Tongue (tissue), 2 donors: ENCODE results near the gene CACNA1D. TPM values are rescaled to one million over a fixed set of nuclear protein-coding genes. Genes with fewer than 3 reads are reported as not detected.

Experiments
- DNase-seq: peaks from one replicate; pipeline ENCODE4 v3.0.0-alpha.2; 2015
- total RNA-seq: library from RNA; depleted of rRNA; stranded (reverse); fragments of >200 nt; gene quantifications from one replicate; pipeline ENCODE4 v1.2.3, GENCODE V29; 2014

Gene CACNA1D
- total RNA-seq, 1 donor from 2014 or later, result 10.1 TPM

DNA sequence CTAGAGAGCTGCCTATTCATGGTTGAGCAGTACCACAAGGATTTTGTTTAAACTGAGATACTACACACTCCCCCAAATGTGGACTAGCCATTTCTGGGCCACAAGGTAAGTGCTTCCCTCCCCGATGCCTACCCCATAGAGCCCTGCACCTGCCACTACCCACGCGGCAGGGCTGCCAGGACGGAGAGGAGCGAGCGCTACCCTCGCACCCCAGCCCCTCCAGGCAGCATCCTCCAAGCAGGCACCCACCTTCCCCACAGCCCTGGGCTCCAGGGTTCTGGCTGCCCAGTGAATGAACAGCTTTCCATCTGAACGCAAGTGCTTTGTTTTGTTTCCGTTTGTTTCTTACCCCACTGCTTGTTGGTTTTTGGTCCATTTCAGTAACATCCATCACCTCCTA, 292.6 kb downstream of the CACNA1D start:
- no peak for DNase-seq

DNA sequence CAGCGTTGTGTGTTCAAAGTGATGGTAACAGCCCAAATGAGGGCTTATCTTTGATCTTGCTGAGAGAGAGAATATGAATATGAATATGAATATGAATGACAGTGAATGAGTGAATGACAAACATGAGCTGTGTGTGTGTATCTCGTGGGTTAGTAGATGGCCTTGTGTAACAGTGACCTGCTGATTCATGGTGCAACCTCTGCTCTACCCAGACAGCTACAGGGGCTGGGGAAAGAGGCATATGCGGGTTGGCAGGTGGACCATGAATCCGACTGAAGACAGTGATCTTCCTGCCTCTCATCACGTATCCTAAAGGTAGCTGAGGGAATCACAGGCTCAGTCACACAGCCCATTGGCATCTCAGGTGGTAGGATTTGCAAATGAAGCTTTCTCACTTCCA, 293.6 kb downstream of the CACNA1D start:
- no peak for DNase-seq

DNA sequence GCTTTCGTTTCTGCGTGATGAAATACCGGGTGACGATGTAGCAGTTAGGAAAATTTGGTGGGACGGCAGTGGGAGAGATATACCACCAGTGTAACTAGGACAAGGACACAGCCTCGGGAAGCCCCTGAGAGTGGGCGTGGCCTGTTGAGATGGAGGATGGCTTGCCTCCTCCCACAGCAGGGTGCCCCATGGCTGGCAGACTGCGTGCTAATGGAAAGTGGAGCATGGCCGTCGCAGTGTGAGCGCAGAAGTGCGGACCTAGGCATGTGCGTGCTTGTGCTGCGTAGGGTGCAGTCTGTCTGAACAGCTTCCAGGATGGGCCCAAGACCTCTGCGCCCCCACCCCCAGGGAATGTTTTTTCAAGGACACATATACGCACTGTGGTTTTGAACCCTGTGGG, 295.0 kb downstream of the CACNA1D start:
- DNase-seq, result no peak

GRCh38 chr3:53790470-53790869, 296.1 kb downstream of the CACNA1D start:
- no peak for DNase-seq

- no peak for DNase-seq
Observed at GRCh38 chr3:53791317-53791716, 296.9 kb downstream of the CACNA1D start.

- no peak for DNase-seq
Observed at GRCh38 chr3:53792866-53793265, 298.5 kb downstream of the CACNA1D start.

DNA sequence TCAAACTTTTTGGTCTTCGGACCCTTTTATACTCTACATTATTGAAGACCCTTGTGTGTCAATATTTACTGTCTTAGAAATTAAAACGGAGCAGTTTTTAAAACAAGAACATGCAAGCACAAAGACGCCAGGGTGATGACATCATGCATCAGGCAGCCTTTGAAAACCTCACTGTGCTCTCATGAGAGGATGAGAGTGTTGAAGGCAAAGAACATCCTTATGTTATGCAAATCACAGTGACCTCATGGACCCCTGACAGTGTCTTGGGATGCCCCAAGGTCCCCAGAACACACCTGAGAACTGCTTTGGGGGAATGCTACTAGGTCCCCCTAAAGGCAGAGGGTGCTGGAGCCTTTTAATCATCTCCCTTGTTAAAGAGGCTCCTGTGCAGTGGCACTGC, 300.2 kb downstream of the CACNA1D start:
- DNase-seq, result no peak

DNA sequence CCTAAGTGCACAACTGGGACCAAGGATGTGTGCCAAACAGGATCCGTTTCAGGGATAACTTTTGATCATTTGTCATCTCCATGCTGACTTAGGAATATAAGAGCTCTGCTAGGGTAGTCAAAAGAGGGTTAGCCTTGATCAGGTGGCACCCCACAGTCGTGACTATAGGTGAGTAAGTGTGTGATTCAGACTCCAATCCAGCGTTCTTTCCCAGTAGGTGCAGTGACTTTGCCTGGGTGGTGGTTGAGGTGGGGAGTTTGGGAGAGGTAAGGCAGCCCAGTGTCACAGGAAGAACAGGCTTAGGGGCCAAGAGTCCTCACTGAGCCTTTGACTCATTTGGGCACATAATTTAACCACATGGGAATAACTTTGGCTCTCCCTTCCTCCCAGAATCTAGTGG, 300.8 kb downstream of the CACNA1D start:
- DNase-seq, result no peak

- DNase-seq, result peak; percentile 60
Observed at GRCh38 chr3:53795789-53796560, 301.6 kb downstream of the CACNA1D start.

- no peak for DNase-seq
Observed at GRCh38 chr3:53798144-53798543, 303.7 kb downstream of the CACNA1D start.

DNA sequence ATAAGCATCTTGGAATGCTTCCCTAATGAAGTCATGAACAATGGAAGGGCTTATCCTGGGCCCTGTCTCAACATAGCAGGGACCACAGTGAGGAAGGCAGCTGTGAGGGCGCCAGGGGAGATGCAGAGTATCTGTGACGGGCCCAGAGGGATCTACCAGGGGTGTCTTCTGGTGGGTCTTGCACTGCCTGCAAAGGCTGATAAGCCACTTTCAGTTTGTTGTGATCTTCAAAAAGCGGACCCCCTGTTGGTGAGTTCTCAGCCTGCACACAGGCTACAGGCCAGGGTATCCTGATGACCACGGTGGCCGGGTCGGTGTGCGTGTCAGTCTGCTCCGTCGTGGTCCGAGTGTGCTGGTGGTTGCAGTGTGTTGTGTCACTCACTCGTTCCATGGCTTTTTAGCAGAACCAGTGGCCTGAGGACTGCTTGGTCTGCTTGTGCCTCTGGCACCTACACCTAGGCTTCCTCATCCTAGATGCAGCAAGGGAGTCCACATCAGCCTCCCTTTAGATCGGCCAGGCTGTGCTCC, 305.0 kb downstream of the CACNA1D start:
- no peak for DNase-seq

DNA sequence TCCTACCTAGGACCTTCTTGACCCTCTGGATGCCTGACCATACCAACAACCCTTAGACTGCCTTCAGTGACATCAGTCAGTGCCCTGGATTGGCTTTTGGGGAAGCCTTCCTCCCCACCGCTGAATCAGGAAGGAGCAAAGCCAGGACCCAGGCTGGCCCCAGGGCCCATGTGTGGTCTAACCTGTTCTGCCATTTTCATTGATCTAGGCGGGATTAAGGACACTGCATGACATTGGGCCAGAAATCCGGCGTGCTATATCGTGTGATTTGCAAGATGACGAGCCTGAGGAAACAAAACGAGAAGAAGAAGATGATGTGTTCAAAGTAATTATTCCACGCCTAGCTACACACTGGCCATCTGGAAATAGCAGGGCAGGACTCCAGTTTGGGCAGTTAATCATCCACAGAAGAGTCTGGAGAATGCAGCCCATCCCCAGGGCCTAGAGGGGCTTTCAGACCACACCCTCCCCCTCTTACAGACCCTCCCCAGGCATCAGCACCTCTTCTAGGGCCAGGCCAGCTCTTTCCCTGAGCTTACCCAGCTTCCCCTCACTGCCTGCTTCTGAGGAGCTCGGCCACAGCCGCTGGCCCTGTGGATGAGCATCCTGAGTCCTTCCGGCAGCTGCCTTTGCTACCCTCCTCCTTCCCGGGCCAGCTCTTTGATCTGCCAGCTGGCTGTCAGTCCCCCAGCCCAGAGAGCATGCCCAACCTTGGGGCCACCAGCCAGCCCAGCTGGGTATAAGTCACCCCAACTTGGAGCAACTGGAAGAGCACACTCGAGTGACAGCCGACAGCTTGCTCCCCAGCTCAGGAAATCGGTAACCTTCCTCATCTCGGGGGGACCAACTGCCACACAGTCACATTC, 305.9 kb downstream of the CACNA1D start:
- no peak for DNase-seq

DNA sequence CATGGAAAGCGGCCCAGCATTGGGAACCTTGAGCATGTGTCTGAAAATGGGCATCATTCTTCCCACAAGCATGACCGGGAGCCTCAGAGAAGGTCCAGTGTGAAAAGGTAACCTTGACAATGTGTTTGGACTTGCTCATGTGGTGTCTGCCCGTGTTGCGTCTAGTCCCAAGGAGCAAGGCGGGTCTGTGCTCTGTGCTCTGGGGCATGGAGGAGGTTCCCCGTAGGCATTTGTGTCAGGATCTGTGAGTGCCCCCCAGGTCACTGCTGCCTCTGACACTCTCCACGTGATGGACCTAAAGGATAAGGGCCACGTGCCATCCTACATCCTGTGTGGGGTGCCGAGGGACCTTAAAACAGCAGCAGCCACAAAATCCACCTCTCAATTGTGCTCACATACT, 306.9 kb downstream of the CACNA1D start:
- no peak for DNase-seq

- DNase-seq, result no peak
Observed at GRCh38 chr3:53802256-53802880, 308.0 kb downstream of the CACNA1D start.

- DNase-seq, result no peak
Observed at GRCh38 chr3:53803124-53803815, 308.9 kb downstream of the CACNA1D start.

GRCh38 chr3:53803816-53804695, 309.6 kb downstream of the CACNA1D start:
- DNase-seq, result no peak

DNA sequence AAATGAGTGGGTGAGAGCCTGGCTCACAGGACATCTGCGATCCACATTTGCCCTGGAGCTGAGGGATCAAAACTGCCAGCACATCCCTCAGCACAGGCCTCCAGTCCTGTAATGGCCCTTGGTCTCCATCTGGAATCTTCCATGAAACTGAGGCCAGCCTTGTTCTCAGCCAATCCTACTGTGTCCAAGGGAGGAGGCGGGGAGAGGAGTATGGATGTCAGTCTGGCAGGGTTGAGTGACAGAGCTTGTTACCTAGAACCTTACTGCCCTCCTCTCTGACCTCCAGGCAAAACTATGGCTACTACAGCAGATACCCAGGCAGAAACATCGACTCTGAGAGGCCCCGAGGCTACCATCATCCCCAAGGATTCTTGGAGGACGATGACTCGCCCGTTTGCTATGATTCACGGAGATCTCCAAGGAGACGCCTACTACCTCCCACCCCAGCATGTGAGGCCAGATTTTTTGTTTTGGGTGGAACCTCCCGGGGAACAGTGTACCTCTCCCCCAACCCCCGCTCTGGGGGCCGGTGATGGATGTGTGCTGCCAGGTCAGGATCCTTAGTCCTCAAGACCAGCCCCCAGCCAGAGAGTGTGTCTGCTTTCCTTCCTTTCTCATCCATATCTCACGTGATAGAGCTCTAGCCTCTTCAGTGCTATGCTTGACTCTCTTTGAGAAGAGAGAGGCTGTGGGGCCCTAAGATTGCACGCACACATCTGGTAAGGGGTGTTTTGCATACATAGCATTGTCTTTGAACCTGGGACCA, 310.5 kb downstream of the CACNA1D start:
- DNase-seq, result no peak

DNA sequence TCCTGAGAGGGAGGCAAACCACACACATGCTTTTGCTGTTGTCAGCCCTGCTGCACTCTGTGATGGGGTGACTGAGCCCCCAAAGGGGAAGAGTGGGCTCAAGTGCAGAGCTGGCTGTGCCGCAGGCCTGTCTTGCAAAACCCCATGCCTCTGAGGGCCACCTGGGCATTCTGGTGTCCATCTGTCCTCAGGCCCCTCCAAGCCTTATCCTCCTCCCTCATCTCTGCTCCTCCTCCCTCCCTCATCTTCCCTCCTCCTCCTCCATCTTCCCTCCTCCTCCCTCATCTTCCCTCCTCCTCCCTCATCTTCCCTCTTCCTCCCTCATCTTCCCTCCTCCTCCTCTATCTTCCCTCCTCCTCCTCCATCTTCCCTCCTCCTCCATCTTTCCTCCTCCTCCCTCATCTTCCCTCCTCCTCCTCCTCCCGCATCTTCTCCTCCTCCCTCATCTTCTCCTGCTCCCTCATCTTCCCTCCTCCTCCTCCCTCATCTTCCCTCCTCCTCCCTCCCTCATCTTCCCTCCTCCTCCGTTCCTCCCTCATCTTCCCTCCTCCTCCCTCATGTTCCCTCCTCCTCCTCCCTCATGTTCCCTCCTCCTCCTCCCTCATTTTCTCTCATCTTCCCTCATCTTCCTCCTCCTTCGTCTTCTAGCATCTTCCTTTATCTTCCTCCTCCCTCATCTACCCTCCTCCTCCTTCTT, 311.2 kb downstream of the CACNA1D start:
- DNase-seq, result no peak
